ENCODE results near the gene LRIG3. TPM values are rescaled to one million over a fixed set of nuclear protein-coding genes. Genes with fewer than 3 reads are reported as not detected.

The LRIG3 gene
- total and polyA plus RNA-seq, 2 of the 4 experiments (the other 2 are of a cell fraction), result 26.4 to 71.2 TPM

GRCh38 chr12:58850826-58851225 lies 69.5 kb downstream of the LRIG3 start:
- no peaks in the 10 kb centered on the region for H3K79me1 ChIP-seq (ENCODE audit: low read depth in 1 of 2, low read length in 2 of 2)
- H2BK20ac ChIP-seq (ENCODE audit: low read depth, low read length), result no peak overlapping the region
- no peak overlapping the region for H2AFZ ChIP-seq (replicated peaks; ENCODE audit: low read length, poor library complexity)
- DNase-seq (no peak), ATAC-seq (ENCODE audit: low read depth) (no peak)
- H3K23ac ChIP-seq (ENCODE audit: low read depth, low read length), result no peak overlapping the region
- no peak overlapping the region for H2BK120ac ChIP-seq (ENCODE audit: low read depth, low read length)
- no peak overlapping the region for H3K27ac ChIP-seq (ENCODE audit: insufficient read depth, low read length)
- no peaks in the 10 kb centered on the region for H3K9me3 ChIP-seq (ENCODE audit: control insufficient read depth, insufficient read depth, low read length)
- H3K14ac ChIP-seq (replicated peaks; ENCODE audit: low read depth, low read length), result no peak overlapping the region
- H2BK5ac ChIP-seq (ENCODE audit: low read depth, low read length, poor library complexity, severe bottlenecking), result no peak overlapping the region
- no peaks in the 10 kb centered on the region for H3K36me3 ChIP-seq (ENCODE audit: control insufficient read depth, insufficient read depth, low read length)
- H3K18ac ChIP-seq (ENCODE audit: low read depth, low read length), result no peak overlapping the region
- H3K4ac ChIP-seq (ENCODE audit: low read depth, low read length), result no peak overlapping the region
- H3K27me3 ChIP-seq (ENCODE audit: control insufficient read depth, insufficient read depth, low read length), result no peaks in the 10 kb centered on the region
- WGBS, 2 experiments (ENCODE audit: extremely low coverage in 2 of 2, insufficient read length in 1 of 2), result no CpG with 5 or more reads among the region's 3 CpGs
- TF ChIP-seq RAD21 (IDR thresholded peaks at IDR 0.05; ENCODE audit: low read length) (no peak), MXI1 (IDR thresholded peaks at IDR 0.05; ENCODE audit: borderline replicate concordance, low read depth, low read length) (no peak), RFX5 (IDR thresholded peaks at IDR 0.05; ENCODE audit: low read depth, low read length) (no peak), CEBPB (IDR thresholded peaks at IDR 0.05; ENCODE audit: low read depth, low read length) (no peak), MAZ (IDR thresholded peaks at IDR 0.05; ENCODE audit: borderline replicate concordance, low read depth, low read length) (no peak), BHLHE40 (IDR thresholded peaks at IDR 0.05; ENCODE audit: low read depth, low read length) (no peak)
- TF ChIP-seq, protein P1, sequence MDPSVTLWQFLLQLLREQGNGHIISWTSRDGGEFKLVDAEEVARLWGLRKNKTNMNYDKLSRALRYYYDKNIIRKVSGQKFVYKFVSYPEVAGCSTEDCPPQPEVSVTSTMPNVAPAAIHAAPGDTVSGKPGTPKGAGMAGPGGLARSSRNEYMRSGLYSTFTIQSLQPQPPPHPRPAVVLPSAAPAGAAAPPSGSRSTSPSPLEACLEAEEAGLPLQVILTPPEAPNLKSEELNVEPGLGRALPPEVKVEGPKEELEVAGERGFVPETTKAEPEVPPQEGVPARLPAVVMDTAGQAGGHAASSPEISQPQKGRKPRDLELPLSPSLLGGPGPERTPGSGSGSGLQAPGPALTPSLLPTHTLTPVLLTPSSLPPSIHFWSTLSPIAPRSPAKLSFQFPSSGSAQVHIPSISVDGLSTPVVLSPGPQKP (IDR thresholded peaks at IDR 0.05; ENCODE audit: borderline replicate concordance, low read depth, low read length), result no peak
- H4K5ac ChIP-seq (ENCODE audit: low read depth, low read length), result no peak overlapping the region
- no peak overlapping the region for H3K4me2 ChIP-seq (ENCODE audit: low read depth, low read length)
- no peak overlapping the region for H4K8ac ChIP-seq (ENCODE audit: low read depth in 2 of 2, low read length in 2 of 2)
- H3K4me1 ChIP-seq (ENCODE audit: control insufficient read depth, insufficient read depth, low read length), result no peaks in the 10 kb centered on the region
- no peak overlapping the region for H3K9ac ChIP-seq (ENCODE audit: low read depth, low read length)
- CTCF ChIA-PET, result no interaction called here
- no peak overlapping the region for H3K56ac ChIP-seq (ENCODE audit: extremely low read depth, insufficient read depth, low read length)
- POLR2A ChIA-PET (ENCODE audit: unreplicated experiment), result no interaction called here
- no TSS peak for BruUV-seq (replicated peaks)
- no peaks in the 10 kb centered on the region for H4K20me1 ChIP-seq (ENCODE audit: insufficient read depth, low read length)
- H2AK5ac ChIP-seq (ENCODE audit: low read depth, low read length), result no peak overlapping the region
- no peak overlapping the region for H3K4me3 ChIP-seq (ENCODE audit: insufficient read depth, low read depth, low read length)
- intact Hi-C loops (cut with micrococcal nuclease), result no loop called here
- no peak overlapping the region for H2AK9ac ChIP-seq (replicated peaks; ENCODE audit: low read depth, low read length, poor library complexity)
- in situ Hi-C loops (cut with MboI; ENCODE audit: low sequenced_read_pairs), result no loop called here
- H3K9me1 ChIP-seq (ENCODE audit: insufficient read depth, low read length), result no peaks in the 10 kb centered on the region
- no peak overlapping the region for H4K91ac ChIP-seq (ENCODE audit: insufficient read depth, low read depth, low read length)
- dilution Hi-C loops (cut with HindIII; ENCODE audit: low sequenced_read_pairs, unreplicated experiment), result no loop called here
- no peak overlapping the region for H2BK15ac ChIP-seq (ENCODE audit: low read depth, low read length)
